ENCODE measurements around the gene HSPA12B. TPM values are rescaled to one million over a fixed set of nuclear protein-coding genes. Genes with fewer than 3 reads are reported as not detected.

The HSPA12B gene
- total RNA-seq, 1 donor from 2014 or later, result 2.4 TPM

- no peak for FAIRE-seq
- DNase-seq (ENCODE audit: low spot score in 2 of 2), result no peak
Measured at GRCh38 chr20:3702611-3703391, 29.7 kb upstream of the HSPA12B start.

DNA sequence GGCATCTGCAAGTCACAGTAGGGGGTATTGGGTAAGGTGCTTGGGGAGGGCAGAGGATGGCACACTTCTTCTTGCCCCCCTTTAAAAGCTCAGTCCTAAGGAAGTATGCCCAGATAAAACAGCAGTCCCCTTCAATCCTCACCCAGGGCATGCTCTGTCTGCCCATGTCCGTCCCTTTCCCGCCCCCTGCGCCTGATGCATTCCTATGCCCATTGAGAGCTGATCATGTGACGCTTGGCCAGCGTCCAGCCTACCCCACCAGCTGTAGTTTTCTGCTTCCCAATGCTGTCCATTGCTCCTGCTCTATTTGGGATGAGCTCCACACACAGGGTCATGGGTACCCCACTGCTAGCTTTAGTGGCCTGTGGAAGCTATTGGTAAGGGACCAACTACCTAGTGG, 28.4 kb upstream of the HSPA12B start:
- no peak for FAIRE-seq
- DNase-seq (ENCODE audit: low spot score in 2 of 2), result no peak

DNA sequence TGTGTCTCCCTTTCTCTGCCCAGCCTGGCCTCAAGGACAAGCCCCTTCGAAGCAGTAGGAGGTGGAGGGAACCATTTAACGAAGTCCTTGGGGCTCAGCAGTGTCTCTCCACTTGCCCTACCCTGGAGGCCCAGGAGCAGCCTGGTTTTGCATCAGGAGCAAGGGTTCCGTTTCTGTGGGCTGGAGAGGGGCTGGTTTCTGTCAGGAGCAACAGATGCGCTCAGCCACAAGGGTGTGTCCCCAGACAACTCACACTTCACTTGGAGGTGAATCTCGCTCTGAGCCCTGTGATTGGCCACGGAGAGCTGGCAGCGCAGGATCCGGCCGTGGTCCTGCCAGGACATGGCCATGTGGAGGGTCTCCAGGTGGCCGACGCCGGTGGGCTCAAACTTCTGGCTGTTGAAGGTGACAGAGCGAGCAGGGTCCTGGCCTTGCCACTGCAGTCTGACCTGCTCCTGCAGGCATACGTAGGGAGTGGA, 27.0 kb upstream of the HSPA12B start:
- FAIRE-seq (no peak), DNase-seq (ENCODE audit: low spot score in 2 of 2) (no peak)

- FAIRE-seq, result no peak
Measured at GRCh38 chr20:3705970-3706739, 26.3 kb upstream of the HSPA12B start.

GRCh38 chr20:3706774-3707507, 25.5 kb upstream of the HSPA12B start:
- no peak for FAIRE-seq

More at GRCh38 chr20:3705970-3706739, 26.3 kb upstream of the HSPA12B start:
- no peak for DNase-seq (ENCODE audit: low spot score in 2 of 2)

GRCh38 chr20:3707508-3707899, 25.0 kb upstream of the HSPA12B start:
- DNase-seq (ENCODE audit: low spot score in 2 of 2) (no peak), FAIRE-seq (no peak)

More at GRCh38 chr20:3706774-3707507, 25.5 kb upstream of the HSPA12B start:
- no peak for DNase-seq (ENCODE audit: low spot score in 2 of 2)

- FAIRE-seq, result no peak
Measured at GRCh38 chr20:3710011-3710466, 22.4 kb upstream of the HSPA12B start.

DNA sequence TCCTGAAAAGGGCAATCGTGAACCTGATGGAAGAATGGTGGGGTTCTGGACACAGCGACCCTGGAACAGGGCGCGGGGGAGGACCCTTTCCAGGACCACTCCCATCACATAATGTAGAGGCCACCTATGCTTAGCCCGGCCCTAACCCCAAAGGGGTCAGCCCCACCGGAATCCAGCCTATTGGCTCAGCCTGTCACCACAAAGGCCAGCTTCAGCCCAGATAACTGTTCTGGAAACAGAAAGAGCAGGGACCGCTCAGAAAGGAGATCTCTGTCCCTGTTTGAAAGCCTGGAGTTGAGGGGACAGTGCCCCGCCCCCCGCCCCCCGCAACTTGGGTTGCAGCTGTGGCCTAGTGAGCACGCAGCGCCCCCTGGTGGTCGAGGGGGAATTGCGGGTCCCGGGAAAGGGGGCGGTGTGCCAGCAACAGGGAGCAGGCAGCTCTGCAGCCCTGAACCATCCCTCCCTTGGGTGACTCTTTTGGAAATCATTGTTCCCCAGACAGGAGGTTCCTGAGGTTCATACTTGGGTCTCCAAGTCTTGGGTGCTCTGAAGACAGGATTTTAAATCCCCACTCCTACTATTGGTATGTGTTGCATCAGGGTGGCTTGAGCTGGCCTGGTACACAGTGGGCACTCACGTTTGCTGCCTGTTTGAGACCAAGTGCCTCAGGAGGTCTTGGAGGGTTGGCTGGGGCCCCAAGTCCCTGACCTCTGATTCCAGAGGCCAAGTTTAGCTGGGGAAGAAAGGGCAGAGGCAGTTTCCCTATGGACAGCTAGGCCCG, 21.6 kb upstream of the HSPA12B start:
- DNase-seq (ENCODE audit: low spot score in 2 of 2), result peak; percentile 73 to 89

More at GRCh38 chr20:3710011-3710466, 22.4 kb upstream of the HSPA12B start:
- DNase-seq (ENCODE audit: low spot score in 2 of 2), result no peak

GRCh38 chr20:3711484-3711941, 21.0 kb upstream of the HSPA12B start:
- FAIRE-seq (no peak), DNase-seq (ENCODE audit: low spot score in 2 of 2) (no peak)

More for the DNA sequence above, 21.6 kb upstream of the HSPA12B start:
- FAIRE-seq, result no peak

DNA sequence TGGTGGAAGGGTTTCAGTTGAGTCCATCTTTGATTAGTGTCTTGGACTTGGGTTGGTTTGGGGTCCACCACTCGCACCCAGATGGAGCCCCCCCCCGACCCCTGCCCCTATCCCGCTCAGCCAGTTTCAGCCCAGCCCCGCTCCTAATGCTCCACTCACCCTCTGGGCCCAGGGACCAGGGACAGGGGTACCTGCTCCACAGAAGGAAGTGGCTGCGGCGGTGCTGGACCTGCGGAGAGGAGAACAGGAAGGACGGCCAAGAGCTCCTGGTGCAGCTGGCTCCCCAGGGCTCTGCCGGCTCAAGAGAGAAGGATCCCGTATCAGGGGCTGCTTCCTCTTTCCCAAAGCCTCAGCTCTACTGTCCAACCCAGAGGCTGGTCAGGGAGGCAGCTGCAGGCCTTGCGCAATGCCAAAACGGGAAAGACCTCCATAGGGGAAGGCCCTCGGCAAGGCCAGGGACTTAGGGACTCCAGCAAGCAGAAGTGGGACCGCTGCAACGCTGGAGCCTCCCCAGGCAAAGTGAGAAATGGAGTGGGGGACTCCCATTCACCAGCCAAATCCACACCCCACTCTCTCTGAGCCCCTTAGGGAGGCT, 20.1 kb upstream of the HSPA12B start, which contains the start of gene SIGLEC1:
Gene SIGLEC1 (minus strand): TSS at position 322 of the 595 bp plus-strand sequence. CDS start 5,472 bp downstream, outside the sequence.
- DNase-seq (ENCODE audit: low spot score in 2 of 2), result no peak
- FAIRE-seq, result no peak

GRCh38 chr20:3714092-3714491, 18.4 kb upstream of the HSPA12B start:
- FAIRE-seq, result no peak

GRCh38 chr20:3716195-3716834, 16.2 kb upstream of the HSPA12B start:
- FAIRE-seq (no peak), DNase-seq (ENCODE audit: low spot score in 2 of 2) (no peak)

More at GRCh38 chr20:3714092-3714491, 18.4 kb upstream of the HSPA12B start:
- DNase-seq (ENCODE audit: low spot score in 2 of 2), result no peak

- FAIRE-seq, result no peak
- no peak for DNase-seq (ENCODE audit: low spot score in 2 of 2)
Measured at GRCh38 chr20:3719046-3719445, 13.4 kb upstream of the HSPA12B start.

DNA sequence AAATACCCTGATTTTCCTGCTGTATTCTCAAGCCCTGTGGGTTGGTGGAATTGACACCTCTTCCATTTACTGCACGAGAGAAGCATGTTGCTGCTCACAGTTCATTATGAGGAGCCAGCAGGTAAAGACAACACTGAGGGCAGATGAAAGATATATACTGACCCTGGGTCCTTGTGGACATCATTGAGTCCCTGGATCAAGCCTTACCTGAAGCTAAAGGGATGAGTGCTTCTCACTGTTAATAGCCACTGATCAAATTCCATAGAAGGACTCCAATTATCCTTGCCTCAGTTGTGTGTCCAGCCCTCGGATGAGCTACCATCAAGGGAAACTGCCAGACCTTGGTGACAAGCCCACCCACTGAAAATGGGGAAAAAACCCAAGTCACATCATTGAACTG, 12.4 kb upstream of the HSPA12B start:
- no peak for FAIRE-seq
- no peak for DNase-seq (ENCODE audit: low spot score in 2 of 2)

DNA sequence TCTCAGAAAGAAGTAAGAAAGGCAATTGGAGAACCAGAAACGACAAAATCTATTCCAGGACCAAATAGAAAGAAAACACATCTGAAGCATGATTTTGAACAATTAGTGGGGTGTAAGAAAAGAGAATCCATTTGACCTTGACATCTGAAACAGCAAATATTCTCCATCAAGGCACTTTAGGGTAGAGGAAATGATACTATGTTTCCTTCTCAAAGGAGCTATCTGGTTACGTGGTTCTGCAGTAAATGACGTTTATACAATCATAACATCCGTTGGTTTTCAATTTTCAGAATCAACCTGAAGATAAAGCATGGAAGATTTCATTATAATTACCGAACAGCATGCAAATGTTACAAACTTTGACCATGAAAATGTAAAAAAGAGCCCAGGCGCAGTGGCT, 11.9 kb upstream of the HSPA12B start:
- no peak for FAIRE-seq
- DNase-seq (ENCODE audit: low spot score in 2 of 2), result no peak

DNA sequence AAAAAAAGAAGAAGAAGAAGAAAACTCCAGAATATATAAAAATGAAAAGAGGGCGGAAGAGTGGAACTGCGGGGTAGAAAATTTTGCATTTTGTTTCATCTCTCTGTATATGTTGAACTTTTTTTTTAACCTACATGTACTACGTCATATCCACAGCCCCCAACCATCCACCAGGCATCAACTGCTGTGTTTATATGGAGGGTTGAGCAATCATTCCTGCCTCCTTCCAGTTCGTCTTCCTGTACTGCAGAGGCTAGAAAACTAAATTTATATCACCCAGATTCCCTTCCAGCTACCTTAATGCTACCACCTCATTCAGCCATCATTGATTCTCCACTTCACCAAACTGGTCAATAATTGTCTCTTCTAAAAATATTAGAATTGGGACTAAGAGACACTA, 10.6 kb upstream of the HSPA12B start:
- FAIRE-seq (no peak), DNase-seq (ENCODE audit: low spot score in 2 of 2) (no peak)

- DNase-seq (ENCODE audit: low spot score in 2 of 2) (no peak), FAIRE-seq (no peak)
Measured at GRCh38 chr20:3723284-3723683, 9.2 kb upstream of the HSPA12B start.

GRCh38 chr20:3724356-3724755, 8.1 kb upstream of the HSPA12B start:
- DNase-seq (ENCODE audit: low spot score in 2 of 2) (no peak), FAIRE-seq (no peak)
